H1 (cell line): Measurements from ENCODE around the gene PDIA5. TPM values are rescaled to one million over a fixed set of nuclear protein-coding genes. Genes with fewer than 3 reads are reported as not detected.

Experiments used
- EGR1 ChIP-seq: IDR thresholded peaks from 2 replicates; pipeline ENCODE4 v1.6.1; 2011; ENCODE audit warnings: low read depth, low read length, borderline replicate concordance
- SP1 ChIP-seq: IDR thresholded peaks from 2 replicates; pipeline ENCODE4 v1.6.1; 2011; ENCODE audit warnings: low read depth, low read length
- polyA plus RNA-seq, 7 experiments: library from polyadenylated mRNA; depleted of rRNA in 3 of 7; stranded (reverse) in 5 of 7; unstranded in 2 of 7; fragments of >200 nt in 5 of 7; fragments of 200-250 nt in 2 of 7; gene quantifications; 1 replicate in 5 of 7; 2 replicates in 1 of 7; 4 replicates in 1 of 7; pipeline versions ENCODE4 v1.2.1 to v1.2.3, GENCODE V29; 2011 to 2013; ENCODE audit warnings: missing spikeins in 2 of 7, mixed read lengths in 2 of 7
- total RNA-seq: library from RNA; stranded (reverse); fragmentation: NEBNext Ultra II Directional; extraction: Animal tissue kit (Norgen Biotek cat#: 25700); gene quantifications from 2 replicates; pipeline ENCODE4 v1.2.1, GENCODE V29; 2021

The PDIA5 gene
- total and polyA plus RNA-seq, 2 of the 8 experiments (the other 6 are each of a cell fraction or from before 2014, with no cell fraction given): 18.2 to 32.8 TPM

- TF ChIP-seq SP1 (no peak), EGR1 (no peak)
Observed at GRCh38 chr3:123157598-123158287, 90.9 kb downstream of the PDIA5 start (continued).
